Astrocyte (in vitro differentiated cells and primary cell): ENCODE data around the gene GABBR2. TPM values are rescaled to one million over a fixed set of nuclear protein-coding genes. Genes with fewer than 3 reads are reported as not detected.
A peak's percentile ranks its signal among the peaks of the same experiment; 100 is the strongest.

Experiments used
- DNase-seq: peaks from one replicate; pipeline ENCODE4 v3.0.0-alpha.2; 2010; ENCODE audit warnings: low read depth
- FAIRE-seq: peaks from 2 replicates; lab custom pipeline; 2011; peaks lifted over from hg19 to GRCh38; lab: Jason Lieb, UNC
- H2AFZ ChIP-seq: 2 replicates; pipeline ENCODE4 v1.6.0; 2012; ENCODE audit warnings: low read depth, low read length, inconsistent platforms
- H3K27ac ChIP-seq: 2 replicates; pipeline ENCODE4 v1.5.1; 2011; ENCODE audit warnings: low read depth, low read length, inconsistent platforms
- H3K27me3 ChIP-seq: 2 replicates; pipeline ENCODE4 v1.6.0; 2011; ENCODE audit warnings: low read length, inconsistent platforms; ENCODE audit not compliant: insufficient read depth
- H3K36me3 ChIP-seq: 2 replicates; pipeline ENCODE4 v1.5.1; 2011; ENCODE audit warnings: low read length, inconsistent platforms; ENCODE audit not compliant: insufficient read depth
- H3K4me1 ChIP-seq: 2 replicates; pipeline ENCODE4 v1.5.1; 2011; ENCODE audit warnings: low read length, inconsistent platforms; ENCODE audit not compliant: insufficient read depth
- H3K4me2 ChIP-seq: 2 replicates; pipeline ENCODE4 v1.6.0; 2012; ENCODE audit warnings: low read length, inconsistent platforms
- H3K4me3 ChIP-seq: 2 replicates; pipeline ENCODE4 v1.5.1; 2011; ENCODE audit warnings: low read depth, mild to moderate bottlenecking, low read length, inconsistent platforms; ENCODE audit not compliant: insufficient read depth
- H3K79me2 ChIP-seq: 2 replicates; pipeline ENCODE4 v1.6.0; 2012; ENCODE audit warnings: mild to moderate bottlenecking, low read length, inconsistent platforms; ENCODE audit not compliant: insufficient read depth
- H3K9ac ChIP-seq: 2 replicates; pipeline ENCODE4 v1.6.0; 2012; ENCODE audit warnings: mild to moderate bottlenecking, low read length, inconsistent platforms
- H3K9me3 ChIP-seq: 2 replicates; pipeline ENCODE4 v1.5.1; 2012; ENCODE audit warnings: low read depth, mild to moderate bottlenecking, low read length, inconsistent platforms; ENCODE audit not compliant: insufficient read depth
- H4K20me1 ChIP-seq: 2 replicates; pipeline ENCODE4 v1.6.0; 2012; ENCODE audit warnings: low read length, inconsistent platforms; ENCODE audit not compliant: insufficient read depth
- H3K27ac Mint-ChIP-seq: one replicate; pipeline ENCODE4 v1.8.0; 2021; ENCODE audit warnings: mild to moderate bottlenecking, mixed read lengths; ENCODE audit not compliant: unreplicated experiment
- H3K27me3 Mint-ChIP-seq: one replicate; pipeline ENCODE4 v1.8.0; 2021; ENCODE audit warnings: low read depth, mixed read lengths; ENCODE audit not compliant: unreplicated experiment
- H3K36me3 Mint-ChIP-seq: one replicate; pipeline ENCODE4 v1.8.0; 2021; ENCODE audit warnings: low read depth, mixed read lengths; ENCODE audit not compliant: unreplicated experiment
- H3K4me1 Mint-ChIP-seq: one replicate; pipeline ENCODE4 v1.8.0; 2021; ENCODE audit warnings: low read depth, mixed read lengths; ENCODE audit not compliant: unreplicated experiment
- H3K4me3 Mint-ChIP-seq: one replicate; pipeline ENCODE4 v1.8.0; 2021; ENCODE audit warnings: mild to moderate bottlenecking, moderate library complexity, mixed read lengths; ENCODE audit not compliant: unreplicated experiment
- H3K9me3 Mint-ChIP-seq: one replicate; pipeline ENCODE4 v1.8.0; 2021; ENCODE audit warnings: mild to moderate bottlenecking, mixed read lengths; ENCODE audit not compliant: unreplicated experiment
- CTCF ChIP-seq: IDR thresholded peaks from 2 replicates; pipeline ENCODE4 v1.5.1; 2011; ENCODE audit warnings: low read depth, mild to moderate bottlenecking, inconsistent platforms, low read length, moderate library complexity; ENCODE audit not compliant: insufficient read depth
- EZH2 ChIP-seq: IDR thresholded peaks from 2 replicates; pipeline ENCODE4 v1.6.1; 2012; ENCODE audit warnings: mild to moderate bottlenecking, low read length, inconsistent platforms; ENCODE audit not compliant: insufficient read depth
- total RNA-seq: library from RNA; stranded (reverse); gene quantifications from 2 replicates; pipeline ENCODE4 v1.2.1, GENCODE V29; 2021

GABBR2 gene
- total RNA-seq, 1 donor from 2014 or later = 2.0 TPM

- peaks cover 11% of the 10 kb centered on the region for H3K36me3 Mint-ChIP-seq
- Histone ChIP-seq H3K4me3 (no peak overlapping the region), H3K9me3 (no peaks in the 10 kb centered on the region), H3K27ac (no peak overlapping the region), H3K4me1 (peaks cover 4% of the 10 kb centered on the region), H3K4me2 (no peak overlapping the region), H2AFZ (no peak overlapping the region), H3K9ac (no peak overlapping the region), H3K36me3 (peaks cover 9% of the 10 kb centered on the region), H3K27me3 (no peaks in the 10 kb centered on the region), H4K20me1 (no peaks in the 10 kb centered on the region), H3K79me2 (peaks cover 6% of the 10 kb centered on the region)
- H3K4me3 Mint-ChIP-seq = no peak overlapping the region
- DNase-seq (no peak), FAIRE-seq (no peak)
- H3K27ac Mint-ChIP-seq = no peak overlapping the region
- H3K9me3 Mint-ChIP-seq = no peaks in the 10 kb centered on the region
- no peaks in the 10 kb centered on the region for H3K27me3 Mint-ChIP-seq
- TF ChIP-seq EZH2 = no peak
- TF ChIP-seq CTCF = no peak
- no peaks in the 10 kb centered on the region for H3K4me1 Mint-ChIP-seq
Observed at GRCh38 chr9:98242426-98242825, 466.3 kb downstream of the GABBR2 start.

GRCh38 chr9:98241357-98242300 lies 467.1 kb downstream of the GABBR2 start:
- H3K9ac ChIP-seq = no peak overlapping the region
- no peak overlapping the region for H3K4me3 ChIP-seq
- peaks cover 5% of the 10 kb centered on the region for H3K79me2 ChIP-seq
- H3K27ac ChIP-seq = no peak overlapping the region
- no peak overlapping the region for H3K4me2 ChIP-seq
- peak; percentile 2 for TF ChIP-seq CTCF
- no peak for TF ChIP-seq EZH2
- H3K9me3 ChIP-seq = no peaks in the 10 kb centered on the region
- no peak for FAIRE-seq
- peaks cover 4% of the 10 kb centered on the region for H3K4me1 ChIP-seq
- no peak for DNase-seq
- H4K20me1 ChIP-seq = no peaks in the 10 kb centered on the region
- peaks cover 9% of the 10 kb centered on the region for H3K36me3 ChIP-seq
- no peak overlapping the region for H2AFZ ChIP-seq
- H3K4me1 Mint-ChIP-seq = no peaks in the 10 kb centered on the region
- H3K9me3 Mint-ChIP-seq = no peaks in the 10 kb centered on the region
- peaks cover 11% of the 10 kb centered on the region for H3K36me3 Mint-ChIP-seq
- H3K27ac Mint-ChIP-seq = no peak overlapping the region
- H3K27me3 ChIP-seq = no peaks in the 10 kb centered on the region
- no peaks in the 10 kb centered on the region for H3K27me3 Mint-ChIP-seq
- H3K4me3 Mint-ChIP-seq = no peak overlapping the region

GRCh38 chr9:98240475-98240874 lies 468.3 kb downstream of the GABBR2 start:
- H3K9me3 Mint-ChIP-seq = no peaks in the 10 kb centered on the region
- peaks cover 11% of the 10 kb centered on the region for H3K36me3 Mint-ChIP-seq
- no peaks in the 10 kb centered on the region for H3K9me3 ChIP-seq
- H3K9ac ChIP-seq = no peak overlapping the region
- no peak overlapping the region for H3K4me3 ChIP-seq
- no peaks in the 10 kb centered on the region for H4K20me1 ChIP-seq
- no peaks in the 10 kb centered on the region for H3K4me1 Mint-ChIP-seq
- FAIRE-seq = no peak
- H3K4me1 ChIP-seq = peaks cover 4% of the 10 kb centered on the region
- H3K36me3 ChIP-seq = peaks cover 6% of the 10 kb centered on the region
- no peak overlapping the region for H2AFZ ChIP-seq
- H3K79me2 ChIP-seq = no peaks in the 10 kb centered on the region
- H3K27me3 ChIP-seq = no peaks in the 10 kb centered on the region
- H3K27me3 Mint-ChIP-seq = no peaks in the 10 kb centered on the region
- DNase-seq = no peak
- no peak overlapping the region for H3K27ac Mint-ChIP-seq
- no peak overlapping the region for H3K27ac ChIP-seq
- no peak overlapping the region for H3K4me2 ChIP-seq
- H3K4me3 Mint-ChIP-seq = no peak overlapping the region
- TF ChIP-seq EZH2 = no peak
- TF ChIP-seq CTCF = no peak
